Placental pericyte (primary cell): ENCODE measurements around the gene RPS14. TPM values are rescaled to one million over a fixed set of nuclear protein-coding genes. Genes with fewer than 3 reads are reported as not detected.

Experiments used
- total RNA-seq: library from RNA; depleted of rRNA; stranded (reverse); fragments of >200 nt; gene quantifications from 2 replicates; pipeline ENCODE4 v1.2.3, GENCODE V29; 2012

Gene RPS14
- total RNA-seq: 1,537 and 5,092 TPM in 2 replicates

GRCh38 chr5:150449517-150450339, at the start of gene RPS14:
Gene RPS14, minus strand, starts transcription at chr5:150449739. Its CDS starts 2,006 bp downstream, at chr5:150447733.

DNA sequence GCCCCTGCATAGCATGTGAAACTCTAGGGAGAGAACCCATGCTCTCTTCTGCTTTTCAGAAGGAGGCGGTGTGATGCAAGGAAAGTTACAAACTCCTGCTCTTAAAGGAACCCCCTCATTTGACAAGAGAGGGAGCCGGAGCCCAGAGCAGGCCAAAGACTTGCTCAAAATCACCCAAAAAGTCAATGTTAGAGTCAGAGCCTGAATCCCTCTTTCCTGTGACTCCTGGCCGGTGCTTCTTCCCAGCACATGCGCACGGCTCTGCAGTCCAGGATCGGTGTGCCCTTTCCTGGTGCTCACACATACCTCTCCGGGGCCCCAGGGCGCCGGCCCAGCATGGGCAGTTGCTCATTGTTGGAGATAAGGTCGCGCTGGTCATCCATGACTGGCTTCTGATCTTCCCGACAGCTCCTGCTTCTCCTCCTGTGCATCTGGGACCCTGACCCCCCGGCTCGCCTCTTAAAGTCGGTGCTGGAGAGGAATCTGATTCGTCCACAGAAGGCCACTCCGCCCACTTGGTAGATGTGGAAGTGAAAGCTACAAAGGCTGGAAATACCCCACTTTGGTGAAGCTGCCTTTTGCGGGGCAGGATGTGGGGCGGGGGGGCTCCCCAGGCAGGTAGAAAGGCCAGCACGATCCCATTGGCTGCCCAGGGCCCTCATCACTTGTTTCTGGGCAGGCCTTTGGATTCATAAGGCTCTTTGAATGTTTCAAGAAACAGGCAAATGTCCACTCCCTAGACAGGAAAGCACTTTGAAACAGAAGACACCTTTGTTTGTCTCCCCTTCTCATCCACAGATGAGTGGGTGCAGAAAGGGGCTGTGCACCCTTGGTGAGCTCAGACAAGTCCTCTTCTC, 37.0 kb downstream of the RPS14 start, which contains the start of gene CD74:
Gene CD74, minus strand, starts transcription at position 592 of the 857 bp plus-strand sequence. Its CDS starts 161 bp downstream, at position 431.

Other genes starting within 250 kb of the RPS14 start
- gene CAMK2A, start 160.0 kb downstream of the RPS14 start, total RNA-seq: 2.0 and 2.4 TPM in 2 replicates
- 28.2 and 54.7 TPM in 2 replicates for gene ARSI, start 146.8 kb downstream of the RPS14 start, total RNA-seq
- 16.9 and 46.5 TPM in 2 replicates for gene TCOF1, start 92.0 kb downstream of the RPS14 start, total RNA-seq
- gene CD74, start 36.8 kb downstream of the RPS14 start, total RNA-seq: 1.7 and 2.8 TPM in 2 replicates
- gene NDST1, start 58.4 kb upstream of the RPS14 start, total RNA-seq: 41.1 and 93.8 TPM in 2 replicates
- 7.9 and 9.3 TPM in 2 replicates for gene SYNPO, start 190.9 kb upstream of the RPS14 start, total RNA-seq
- gene MYOZ3, start 211.5 kb upstream of the RPS14 start, total RNA-seq: under 0.01 and 0.29 TPM in 2 replicates